SH-SY5Y (cell line): ENCODE data around the gene GAGE12J.

Experiments used
- GATA2 ChIP-seq: IDR thresholded peaks from 2 replicates; pipeline ENCODE4 v1.6.1; 2011; ENCODE audit warnings: mild to moderate bottlenecking, low read depth, low read length
- GATA3 ChIP-seq: IDR thresholded peaks from 2 replicates; pipeline ENCODE4 v1.6.1; 2011; ENCODE audit warnings: low read depth, mild to moderate bottlenecking, low read length, moderate library complexity

DNA sequence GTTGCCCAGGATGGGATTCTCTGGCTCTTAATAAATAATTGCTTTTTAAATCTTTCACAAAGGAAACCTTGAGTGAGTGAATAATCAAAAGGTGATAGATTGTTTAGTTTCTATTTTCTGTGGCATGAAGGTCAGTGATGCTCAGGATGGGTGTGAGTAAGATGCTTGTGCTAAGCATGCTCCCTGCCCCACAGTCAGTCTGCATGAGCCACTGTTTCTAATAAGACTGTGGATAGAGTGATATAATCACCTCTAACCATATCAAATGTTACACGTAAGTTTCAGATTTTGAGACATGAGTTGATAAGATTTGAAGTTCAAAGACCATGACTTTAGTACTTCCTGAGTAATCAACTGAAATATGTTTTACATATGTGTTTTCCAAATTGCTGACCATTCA lies 21.1 kb upstream of the GAGE12J start:
- TF ChIP-seq GATA2 (no peak), GATA3 (no peak)
